T-helper 22 cell (primary cell): Measurements from ENCODE around the gene WFDC2.
"Not testable (repeated sequence)": the region's sequence is repeated elsewhere in the genome, so short reads cannot be mapped to it uniquely, and the experiment has no call there.

Source experiments
- DNase-seq: peaks from one replicate; pipeline ENCODE4 v3.0.0-alpha.2; 2020; ENCODE audit warnings: low read depth

Gene WFDC2

DNA sequence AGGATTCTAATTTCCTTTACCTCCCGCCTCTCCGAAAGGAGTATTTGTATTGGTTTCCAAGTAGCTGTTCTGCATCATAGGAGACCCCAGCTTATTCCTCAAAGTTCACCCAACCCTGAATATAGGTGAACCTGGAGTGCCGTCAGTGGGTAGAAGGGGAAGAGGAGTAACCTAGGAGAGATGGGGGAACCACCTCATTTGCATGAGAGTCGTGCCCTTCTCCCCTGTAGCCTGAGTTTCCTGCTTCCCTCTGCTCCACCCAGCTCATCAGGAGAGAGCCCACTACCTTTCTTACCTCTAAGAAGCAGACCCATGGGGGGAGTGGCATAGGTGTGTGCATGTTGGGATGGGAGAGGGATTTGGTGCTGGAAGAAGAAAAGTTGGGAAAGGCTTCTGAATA, 17.3 kb upstream of the WFDC2 start:
- no peak for DNase-seq

DNA sequence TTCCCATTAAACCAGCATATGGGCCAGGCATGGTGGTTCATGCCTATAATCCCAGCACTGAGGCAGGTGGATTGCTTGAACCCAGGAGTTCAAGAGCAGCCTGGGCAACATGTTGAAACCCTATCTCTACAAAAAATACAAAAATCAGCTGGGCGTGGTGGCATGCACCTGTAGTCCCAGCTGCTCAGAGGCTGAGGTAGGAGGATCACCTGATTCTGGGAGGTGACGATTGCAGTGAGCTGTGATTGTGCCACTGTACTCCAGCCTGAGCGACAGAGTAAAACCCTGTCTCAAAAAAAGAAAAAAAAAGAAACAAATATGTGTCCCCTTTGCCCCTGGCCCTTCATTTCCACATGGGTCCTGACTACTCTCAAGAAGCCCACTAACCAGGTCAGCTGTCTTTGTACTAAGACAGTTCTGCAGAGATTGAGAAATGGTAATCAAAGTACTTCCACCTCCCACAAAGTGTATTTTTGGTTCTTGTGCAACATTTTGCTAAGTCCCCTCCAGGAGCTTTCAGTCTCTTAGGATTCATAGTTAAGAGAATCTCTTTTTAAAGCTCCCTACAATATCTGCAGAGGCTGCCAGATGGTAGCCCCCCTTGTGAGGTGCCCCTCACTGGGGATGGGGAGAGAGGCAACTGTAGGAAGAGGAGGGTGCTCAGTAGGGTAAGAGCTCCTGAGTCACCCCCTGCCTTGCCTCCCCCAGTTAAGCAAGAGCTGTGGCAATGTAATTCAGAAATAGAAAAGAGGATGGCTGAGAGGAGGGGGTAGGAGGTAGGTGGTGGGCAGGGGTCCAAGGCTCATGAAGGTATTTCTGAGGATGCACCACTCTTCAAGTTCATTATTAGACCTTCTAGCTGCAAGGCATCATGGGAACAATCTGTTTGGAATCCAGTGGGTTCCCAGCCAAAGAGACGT, 16.5 kb upstream of the WFDC2 start:
- no peak for DNase-seq

DNA sequence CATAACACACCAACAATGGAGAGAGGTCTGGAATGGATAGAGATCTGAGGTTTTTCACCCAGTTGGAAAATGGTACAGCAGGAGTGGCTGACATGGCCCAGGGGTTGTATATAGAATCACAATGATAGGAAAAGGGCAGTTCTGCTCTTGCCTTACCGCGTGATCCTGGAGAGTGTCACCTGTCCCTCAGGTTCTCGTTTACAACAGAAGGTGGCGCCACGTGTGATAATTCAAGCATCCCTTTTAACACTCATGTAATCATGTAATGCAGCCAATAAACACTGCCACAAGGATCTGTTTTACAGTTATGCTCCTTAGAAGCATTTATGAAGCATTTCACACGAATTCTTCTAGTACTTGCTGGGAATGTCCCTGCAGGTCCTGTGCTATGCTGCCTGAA, 12.9 kb upstream of the WFDC2 start:
- DNase-seq: no peak

DNA sequence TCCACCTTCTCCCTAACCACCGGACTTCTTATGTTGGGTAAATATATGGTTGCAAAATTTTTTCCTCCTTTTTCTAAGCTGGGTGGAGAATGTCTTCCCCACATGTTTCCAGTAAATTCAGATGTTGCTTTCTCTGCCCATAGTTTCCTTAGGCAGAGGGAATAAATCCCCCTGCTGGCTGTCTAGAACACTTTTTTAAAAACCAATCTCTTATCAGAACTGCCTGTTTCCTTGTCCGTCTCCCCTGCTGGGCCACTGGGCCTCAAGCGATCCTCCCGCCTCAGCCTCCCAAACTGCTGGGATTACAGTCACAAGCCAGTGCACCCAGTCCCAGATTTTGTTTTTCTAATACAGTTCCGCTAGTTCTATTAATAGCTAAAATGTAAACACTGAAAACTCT, 9.9 kb upstream of the WFDC2 start:
- DNase-seq: no peak

DNA sequence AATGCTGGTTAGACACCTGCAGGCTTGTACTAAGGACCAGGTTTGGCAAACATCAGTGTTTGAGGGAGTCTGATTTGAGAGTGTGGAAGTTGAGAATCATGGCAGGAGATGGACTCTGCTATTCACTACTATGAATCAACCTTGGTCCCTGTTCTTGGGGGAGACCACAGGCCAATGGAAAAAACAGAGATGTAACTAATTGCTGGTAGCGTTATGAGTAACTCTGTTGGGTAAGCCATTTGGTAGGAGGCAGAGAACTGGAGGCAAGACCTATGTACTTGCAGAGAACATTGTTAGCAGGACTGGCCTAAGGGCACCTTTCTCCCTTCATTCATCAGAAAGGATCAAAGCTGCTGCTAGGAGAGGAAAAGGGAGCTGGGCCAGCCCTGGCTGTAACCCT, 8.3 kb upstream of the WFDC2 start:
- no peak for DNase-seq

DNA sequence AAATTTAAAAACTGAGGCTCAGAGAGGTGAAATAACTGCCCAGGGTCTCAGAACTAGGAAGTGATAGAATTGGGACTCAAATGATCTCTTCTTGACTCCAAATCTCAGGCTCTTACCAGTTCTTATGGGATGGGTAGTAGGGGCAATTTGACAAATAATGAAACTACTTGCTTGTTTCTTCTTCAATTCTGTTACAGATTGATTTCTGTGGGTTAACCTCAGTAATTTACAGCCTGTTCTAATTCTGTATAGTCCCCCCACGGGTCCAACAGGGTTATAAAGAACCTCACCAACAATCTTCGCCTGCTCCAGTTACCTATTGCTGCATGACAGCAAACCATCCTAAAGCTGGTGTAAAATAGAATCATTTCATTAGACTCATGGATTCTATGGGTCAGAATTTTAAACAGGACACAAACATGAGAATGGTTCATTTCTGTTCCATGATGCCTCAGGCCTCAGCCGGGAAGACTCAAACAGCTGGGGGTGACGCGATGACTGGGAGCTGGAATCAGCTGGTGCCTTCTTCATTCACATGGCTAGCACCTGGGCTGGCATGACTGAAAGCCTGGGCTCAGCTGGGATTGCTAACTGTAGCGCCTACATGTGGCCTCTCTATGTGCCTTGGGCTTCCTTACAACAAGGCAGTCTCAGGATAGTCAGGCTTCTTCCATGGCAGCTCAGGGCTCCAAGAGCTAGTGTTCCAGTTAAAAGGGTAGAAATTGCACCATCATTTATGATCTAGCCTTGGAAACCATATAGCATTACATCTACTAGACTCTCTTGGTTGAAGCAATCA, 6.6 kb upstream of the WFDC2 start:
- DNase-seq: no peak

DNA sequence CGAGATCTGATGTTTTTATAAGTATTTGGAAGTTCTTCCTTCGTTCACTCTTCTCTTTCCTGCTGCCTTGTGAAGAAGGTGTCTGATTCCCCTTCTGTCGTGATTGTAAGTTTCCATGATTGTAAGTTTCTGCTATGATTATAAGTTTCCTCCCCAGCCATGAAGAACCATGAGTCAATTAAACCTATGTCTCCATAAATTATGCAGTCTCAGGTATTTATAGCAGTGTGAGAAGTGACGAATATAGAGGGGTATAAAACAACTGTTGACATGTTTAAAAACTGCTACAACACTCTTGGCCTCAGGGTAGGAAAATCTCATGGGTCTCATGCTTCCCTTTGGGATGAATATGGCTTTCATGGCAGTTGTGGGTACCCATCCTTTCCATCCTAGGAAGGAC, 5.8 kb upstream of the WFDC2 start:
- no peak for DNase-seq

DNA sequence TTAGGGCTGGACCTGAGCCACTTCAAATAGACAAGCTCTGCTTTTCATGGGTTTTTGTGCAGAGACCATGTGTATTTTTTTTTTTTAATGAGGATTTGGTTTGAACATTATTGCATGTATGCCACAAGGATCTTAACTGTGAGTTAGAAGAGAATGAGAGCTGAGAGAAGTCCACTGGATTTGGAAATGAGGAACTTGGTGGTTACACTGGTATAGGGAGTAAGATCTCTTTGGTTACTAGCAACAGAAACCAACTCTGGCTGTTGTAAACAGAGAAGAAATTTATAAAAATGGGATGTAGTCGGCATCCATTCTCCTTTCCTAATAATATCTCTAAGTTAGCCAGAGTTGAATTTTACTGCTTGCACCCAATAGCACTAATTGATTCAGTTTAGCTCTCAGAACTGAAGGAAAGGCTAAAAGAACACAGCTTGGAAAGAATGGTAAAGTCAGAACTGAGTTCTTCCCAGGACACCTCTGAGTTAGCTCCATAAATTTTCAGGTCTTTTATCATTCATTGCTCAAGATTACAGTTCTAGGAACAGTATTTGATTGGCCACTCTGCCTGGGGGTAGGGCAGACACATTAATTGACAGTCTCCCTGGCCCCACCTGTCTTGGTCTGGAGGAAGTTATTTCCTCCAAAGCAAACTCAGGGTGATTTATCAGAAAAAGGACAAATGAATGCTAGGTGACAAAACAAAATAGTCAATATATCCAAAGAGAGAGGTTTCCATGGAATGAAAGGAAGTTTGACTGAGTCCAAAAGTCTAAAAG, 3.9 kb upstream of the WFDC2 start:
- no peak for DNase-seq

DNA sequence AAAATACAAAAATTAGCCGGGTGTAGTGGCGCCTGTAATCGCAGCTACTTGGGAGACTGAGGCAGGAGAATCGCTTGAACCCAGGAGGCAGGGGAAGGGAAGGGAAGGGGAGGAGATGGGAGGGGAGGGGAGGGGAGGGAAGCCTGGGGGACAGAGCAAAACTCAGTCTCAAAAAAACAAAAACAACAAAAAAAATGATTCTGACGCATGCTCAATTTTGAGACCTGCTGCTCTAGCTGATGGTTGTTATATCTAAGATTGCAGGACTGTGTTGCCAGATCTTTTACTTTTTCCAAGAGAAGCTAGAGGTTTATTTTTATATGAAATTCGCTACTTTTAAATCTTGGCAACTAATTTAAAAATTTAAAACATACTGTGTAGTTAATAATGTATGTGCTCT, 2.4 kb upstream of the WFDC2 start:
- no peak for DNase-seq

DNA sequence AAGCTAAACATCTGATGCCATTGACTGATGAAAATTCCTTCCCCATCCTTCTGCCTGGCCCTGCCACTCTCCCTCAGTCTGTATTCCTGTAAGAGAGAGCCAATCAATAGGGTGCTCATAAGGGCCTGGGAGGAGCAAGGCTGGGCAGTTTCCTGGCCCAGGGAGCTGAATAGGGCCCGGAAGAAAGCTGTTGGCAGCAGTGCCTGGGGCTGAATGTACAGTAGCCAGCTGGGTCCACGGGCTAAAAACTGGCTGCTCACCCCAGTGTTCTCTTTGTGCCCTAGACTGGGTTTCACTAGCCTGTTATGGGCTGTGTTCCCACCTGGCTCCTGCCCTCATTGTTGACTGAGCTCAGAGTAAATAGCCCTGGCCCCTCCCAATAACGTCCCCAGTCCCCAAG, 1.7 kb upstream of the WFDC2 start:
- DNase-seq: no peak

DNA sequence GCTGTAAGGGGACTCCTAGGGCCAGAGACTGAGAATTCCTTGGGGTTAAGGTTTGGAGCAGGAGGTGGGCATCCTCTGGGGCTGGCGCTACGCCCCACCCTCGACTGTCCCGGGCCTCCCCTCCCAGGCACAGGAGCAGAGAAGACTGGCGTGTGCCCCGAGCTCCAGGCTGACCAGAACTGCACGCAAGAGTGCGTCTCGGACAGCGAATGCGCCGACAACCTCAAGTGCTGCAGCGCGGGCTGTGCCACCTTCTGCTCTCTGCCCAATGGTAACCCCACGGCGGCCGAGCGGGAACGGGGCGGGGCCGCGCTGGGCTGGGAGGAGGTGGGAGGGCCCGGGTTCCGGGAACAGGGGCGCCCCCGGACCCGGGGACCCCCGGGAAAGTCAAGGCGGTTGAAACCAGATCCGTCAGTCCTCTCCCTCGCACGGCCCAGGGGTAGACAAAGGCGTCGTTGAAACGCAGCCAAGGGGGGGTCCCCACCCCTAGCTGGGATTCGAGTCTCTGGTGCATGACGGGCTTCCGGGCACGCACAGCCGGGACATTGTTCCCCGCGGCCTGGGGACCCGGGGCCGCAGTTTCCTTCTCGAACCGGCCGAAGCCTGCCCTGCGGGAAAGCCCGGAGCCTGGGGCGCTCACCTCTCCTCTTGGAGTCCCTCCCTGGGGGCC, 844 bp downstream of the WFDC2 start:
- DNase-seq: no peak

DNA sequence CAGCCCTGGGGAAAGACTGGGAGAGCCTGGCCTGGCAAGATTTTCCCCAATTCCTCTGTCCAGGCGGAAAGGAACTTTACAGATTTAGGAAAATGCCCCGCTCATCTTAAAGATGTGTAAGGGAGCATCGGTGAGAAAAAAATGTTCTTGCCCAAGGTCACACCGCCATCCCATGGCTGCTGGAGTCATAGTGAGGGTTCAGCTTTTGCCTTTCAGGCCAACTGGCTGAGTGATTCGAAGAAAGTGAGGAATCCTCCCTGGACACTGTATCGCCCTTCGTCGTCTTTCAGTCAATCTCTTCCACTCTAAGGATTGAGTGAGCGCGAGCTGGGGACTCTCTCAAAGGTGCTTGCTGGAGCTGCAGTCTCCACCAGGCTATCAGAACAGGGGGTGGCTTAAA, 1.4 kb downstream of the WFDC2 start:
- no peak for DNase-seq

DNA sequence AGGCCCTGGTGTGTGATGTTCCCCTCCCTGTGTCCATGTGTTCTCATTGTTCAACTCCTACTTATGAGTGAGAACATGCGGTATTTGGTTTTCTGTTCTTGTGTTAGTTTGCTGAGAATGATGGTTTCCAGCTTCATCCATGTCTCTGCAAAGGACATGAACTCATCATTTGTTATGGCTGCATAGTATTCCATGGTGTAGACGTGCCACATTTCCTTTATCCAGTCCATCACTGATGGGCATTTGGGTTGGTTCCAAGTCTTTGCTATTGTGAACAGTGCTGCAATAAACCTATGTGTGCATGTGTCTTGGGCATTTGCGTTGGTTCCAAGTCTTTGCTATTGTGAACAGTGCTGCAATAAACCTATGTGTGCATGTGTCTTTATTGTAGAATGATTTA, 2.7 kb downstream of the WFDC2 start:
- DNase-seq: not testable (repeated sequence)

DNA sequence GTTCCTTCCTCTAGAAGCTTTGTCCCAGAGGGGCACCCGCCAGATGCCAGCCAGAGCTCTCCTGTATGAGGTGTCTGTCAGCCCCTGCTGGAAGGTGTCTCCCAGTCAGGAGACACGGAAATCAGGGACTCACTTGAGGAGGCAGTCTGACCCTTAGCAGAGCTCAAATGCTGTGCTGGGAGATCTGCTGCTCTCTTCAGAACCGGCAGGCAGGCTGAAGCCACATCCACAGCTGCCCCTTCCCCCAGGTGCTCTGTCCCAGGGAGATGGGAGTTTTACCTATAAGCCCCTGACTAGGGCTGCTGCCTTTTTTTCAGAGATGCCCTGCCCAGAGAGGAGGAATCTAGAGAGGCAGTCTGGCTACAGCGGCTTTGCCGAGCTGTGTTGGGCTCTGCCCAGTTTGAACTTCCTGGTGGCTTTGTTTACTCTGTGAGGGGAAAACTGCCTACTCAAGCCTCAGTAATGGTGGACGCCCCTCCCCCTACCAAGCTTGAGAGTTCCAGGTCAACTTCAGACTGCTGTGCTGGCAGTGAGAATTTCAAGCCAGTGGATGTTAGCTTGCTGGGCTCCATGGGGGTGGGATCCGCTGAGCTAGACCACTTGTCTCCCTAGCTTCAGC, 8.1 kb downstream of the WFDC2 start:
- DNase-seq: not testable (repeated sequence)

DNA sequence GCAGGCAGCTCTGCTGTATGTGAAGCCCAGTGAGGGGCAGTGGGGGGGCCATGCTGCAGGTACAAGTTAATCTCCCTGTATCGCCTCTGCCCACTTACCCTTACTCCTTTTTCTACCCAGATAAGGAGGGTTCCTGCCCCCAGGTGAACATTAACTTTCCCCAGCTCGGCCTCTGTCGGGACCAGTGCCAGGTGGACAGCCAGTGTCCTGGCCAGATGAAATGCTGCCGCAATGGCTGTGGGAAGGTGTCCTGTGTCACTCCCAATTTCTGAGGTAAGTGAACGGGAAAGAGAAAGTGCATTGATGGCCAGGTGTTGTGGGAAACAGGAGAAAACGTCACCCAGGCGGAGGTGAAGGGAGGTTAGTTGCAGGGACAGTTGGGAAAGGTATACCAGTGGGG, 10.3 kb downstream of the WFDC2 start:
- no peak for DNase-seq

DNA sequence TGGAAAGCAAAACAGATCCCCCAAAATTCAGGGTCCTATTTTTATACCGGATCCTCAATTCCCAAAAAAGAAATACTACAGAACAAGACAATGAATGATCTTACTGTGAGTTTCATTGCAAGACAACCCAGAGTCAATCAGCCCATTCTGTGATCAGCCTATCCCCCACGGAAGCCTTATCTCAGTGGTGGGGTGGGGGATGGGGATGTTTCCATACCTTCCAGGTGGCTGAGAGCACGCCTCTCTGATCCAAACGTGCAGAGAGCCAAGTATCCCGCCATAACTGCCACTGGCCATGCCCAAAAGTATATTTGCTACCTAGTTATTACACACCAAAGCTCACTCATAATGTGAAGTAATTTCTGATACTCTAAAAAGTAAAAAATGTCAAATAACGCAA, 15.1 kb downstream of the WFDC2 start:
- DNase-seq: no peak

DNA sequence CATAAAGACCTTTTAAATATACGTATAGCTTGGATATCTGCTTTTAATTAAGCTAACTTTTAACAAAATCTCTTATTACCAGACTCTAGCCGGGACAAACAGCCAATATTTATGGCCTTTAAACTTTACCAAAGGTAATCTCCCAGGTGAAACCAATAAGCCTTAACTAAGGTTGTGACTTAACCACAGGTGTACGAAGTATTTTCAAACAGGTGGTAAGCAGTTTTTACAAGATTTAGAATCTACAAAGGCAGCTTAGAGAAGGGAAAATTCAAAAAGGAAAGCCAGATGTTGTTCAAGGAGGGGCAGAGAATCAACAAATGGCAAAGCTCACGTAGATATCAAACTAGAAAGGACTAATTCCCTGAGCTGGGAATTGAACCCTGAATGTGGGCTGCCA, 15.8 kb downstream of the WFDC2 start:
- DNase-seq: no peak

DNA sequence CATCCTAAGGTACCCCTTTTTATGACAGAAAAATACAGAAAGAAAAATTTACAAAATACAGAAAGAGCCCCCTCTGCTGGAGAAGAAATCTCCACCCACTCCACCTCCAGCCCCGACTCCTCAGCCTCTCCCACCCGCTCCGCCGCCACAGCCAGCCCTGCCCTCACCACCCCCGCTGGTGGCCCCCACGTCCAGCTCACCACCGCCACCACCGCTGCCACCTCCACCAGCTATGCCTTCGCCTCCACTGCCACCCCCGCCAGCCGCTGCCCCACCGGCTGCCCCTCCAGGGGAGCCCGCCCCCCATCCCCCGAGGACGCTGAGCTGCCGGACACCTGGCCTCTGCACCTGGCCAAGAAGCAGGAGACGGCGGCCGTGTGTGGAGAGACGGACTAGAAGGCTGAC, 17.7 kb downstream of the WFDC2 start:
- DNase-seq: no peak

DNA sequence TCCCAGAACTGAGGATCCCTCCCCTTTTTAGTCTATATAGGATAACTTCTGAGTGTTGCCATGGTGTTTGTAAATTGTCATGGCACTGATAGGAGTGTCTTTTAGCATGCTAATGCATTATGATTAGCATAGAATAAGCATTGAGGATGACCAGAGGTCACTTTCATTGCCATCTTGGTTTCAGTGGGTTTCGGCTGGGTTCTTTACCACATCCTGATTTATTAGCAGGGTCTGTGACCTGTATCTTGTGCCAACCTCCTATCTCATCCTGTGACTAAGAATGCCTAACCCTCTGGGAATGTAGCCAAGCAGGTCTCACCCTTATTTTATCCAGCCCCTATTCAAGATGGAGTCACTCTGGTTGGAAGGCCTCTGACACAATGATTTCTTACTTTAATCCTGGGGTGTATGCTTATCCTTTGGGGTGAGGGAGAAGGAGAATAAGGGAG, 19.6 kb downstream of the WFDC2 start:
- no peak for DNase-seq

DNA sequence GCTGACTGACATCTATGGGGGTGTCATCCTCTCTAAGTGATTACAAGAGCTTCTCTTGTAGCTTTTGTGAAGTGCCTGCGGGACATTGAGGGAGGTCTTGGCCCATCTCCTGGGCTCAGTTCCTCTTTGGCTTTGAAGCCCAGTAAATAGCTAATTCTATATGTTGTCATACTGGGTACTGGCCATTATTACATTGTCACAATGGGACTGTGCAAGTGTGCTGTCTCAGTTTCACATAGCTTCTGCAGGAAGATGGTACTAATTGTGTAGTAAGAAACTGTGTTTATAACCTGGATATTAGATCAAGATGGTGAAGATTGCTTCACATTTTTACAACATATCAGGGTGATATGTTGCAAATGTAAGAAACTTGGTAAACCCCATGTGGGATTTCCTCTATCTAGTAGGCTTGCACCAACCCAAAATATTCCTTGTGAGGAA, 26.0 kb downstream of the WFDC2 start:
- no peak for DNase-seq

DNA sequence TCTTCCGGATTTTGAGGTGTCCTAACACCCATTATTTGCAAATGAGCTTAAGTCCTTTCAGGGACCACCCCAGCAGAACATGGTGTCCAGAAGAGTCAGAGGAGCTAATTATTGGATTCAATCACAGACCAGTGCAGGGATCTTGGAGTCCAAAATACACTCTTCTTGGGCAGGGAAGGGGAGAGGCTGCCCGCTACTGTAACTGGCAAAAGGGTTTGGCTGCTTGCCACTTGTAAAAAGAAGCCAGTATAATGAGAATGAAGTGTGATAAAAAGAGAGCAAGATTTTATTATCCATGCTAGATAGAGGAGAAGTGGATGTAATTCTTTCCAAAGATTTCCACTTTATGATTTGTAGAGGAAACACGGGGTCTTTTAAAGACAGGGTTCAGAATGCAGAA, 26.6 kb downstream of the WFDC2 start:
- DNase-seq: no peak
